OCI-LY7 (cell line): Measurements from ENCODE around the gene COL4A4. TPM values are rescaled to one million over a fixed set of nuclear protein-coding genes. Genes with fewer than 3 reads are reported as not detected.

Experiments
- BruUV-seq: library from RNA; stranded (reverse); fragments of 400-500 nt; replicated peaks from 2 replicates; lab custom pipeline; 2021; lab: Mats Ljungman, UMichigan
- CTCF ChIA-PET: fragments of 300-600 bp; sonication (Branson Sonifier 250); formaldehyde crosslinking; loops from one replicate; lab custom pipeline; 2022; ENCODE audit warnings: antibody characterized with exemption; ENCODE audit not compliant: unreplicated experiment; lab: Charles Lee
- POLR2A ChIA-PET: fragments of 300-600 bp; sonication (Branson Sonifier 250); formaldehyde crosslinking; loops from one replicate; lab custom pipeline; 2022; ENCODE audit warnings: antibody characterized with exemption; lab: Charles Lee
- DNase-seq: peaks from one replicate; pipeline ENCODE4 v3.0.0-alpha.2; 2015; ENCODE audit warnings: low spot score
- H2AFZ ChIP-seq: fragments of 200-600 bp; sonication (generic), shearing (Covaris generic); 2 replicates; pipeline ENCODE4 v1.6.1; 2014; ENCODE audit warnings: mild to moderate bottlenecking, antibody characterized with exemption, low read length, moderate library complexity
- H3K27ac ChIP-seq: fragments of 200-600 bp; sonication (generic); 2 replicates; pipeline ENCODE4 v1.5.1; 2014; ENCODE audit warnings: mixed run types, low read depth, mild to moderate bottlenecking, moderate library complexity, low read length, inconsistent platforms; ENCODE audit not compliant: poor library complexity, severe bottlenecking
- H3K36me3 ChIP-seq: fragments of 200-600 bp; sonication (generic); 2 replicates; pipeline ENCODE4 v1.6.1; 2014; ENCODE audit warnings: mild to moderate bottlenecking, antibody characterized with exemption, low read length, moderate library complexity, mixed read lengths; ENCODE audit not compliant: insufficient read depth
- H3K4me1 ChIP-seq: fragments of 200-600 bp; sonication (generic); 2 replicates; pipeline ENCODE4 v1.5.1; 2014; ENCODE audit warnings: mild to moderate bottlenecking, low read length; ENCODE audit not compliant: insufficient read depth, poor library complexity, severe bottlenecking
- H3K4me2 ChIP-seq: fragments of 200-600 bp; sonication (generic); 2 replicates; pipeline ENCODE4 v1.6.1; 2014; ENCODE audit warnings: mild to moderate bottlenecking, low read length
- H3K4me3 ChIP-seq: fragments of 200-600 bp; sonication (generic); 2 replicates; pipeline ENCODE4 v1.5.1; 2014; ENCODE audit warnings: mild to moderate bottlenecking, low read depth, low read length; ENCODE audit not compliant: poor library complexity, severe bottlenecking
- H3K79me2 ChIP-seq: fragments of 200-600 bp; sonication (generic); 2 replicates; pipeline ENCODE4 v1.6.1; 2016; ENCODE audit warnings: low read depth, mild to moderate bottlenecking, low read length, moderate library complexity, mixed read lengths; ENCODE audit not compliant: insufficient read depth
- H3K9me2 ChIP-seq: fragments of 200-600 bp; sonication (generic); 2 replicates; pipeline ENCODE4 v1.6.1; 2016; ENCODE audit warnings: mild to moderate bottlenecking, low read length, mixed read lengths; ENCODE audit not compliant: insufficient read depth
- H3K9me3 ChIP-seq: fragments of 200-600 bp; sonication (generic); 2 replicates; pipeline ENCODE4 v1.6.1; 2014; ENCODE audit warnings: mild to moderate bottlenecking, mixed run types, low read length, mixed read lengths
- H4K20me1 ChIP-seq: fragments of 200-600 bp; sonication (generic); 2 replicates; pipeline ENCODE4 v1.6.1; 2014; ENCODE audit warnings: mild to moderate bottlenecking, antibody characterized with exemption, low read length, moderate library complexity, mixed read lengths; ENCODE audit not compliant: insufficient read depth
- EZH2phosphoT487 ChIP-seq: fragments of 200-600 bp; sonication (generic); IDR thresholded peaks from 2 replicates; pipeline ENCODE4 v1.6.1; 2018; ENCODE audit warnings: low read depth, borderline replicate concordance, mild to moderate bottlenecking, mixed run types, antibody characterized with exemption, low read length, moderate library complexity, mixed read lengths
- intact Hi-C: fragments of 100-400 bp; cut with micrococcal nuclease; formaldehyde crosslinking; loops from one replicate; pipeline ENCODE4 v1.10.0; 2022; ENCODE audit not compliant: unreplicated experiment
- total RNA-seq, 2 experiments: library from RNA; depleted of rRNA in 1 of 2; stranded (reverse); fragments of >200 nt in 1 of 2; shearing (Covaris generic) in 1 of 2; gene quantifications; 2 replicates each; pipeline ENCODE4 v1.2.3, GENCODE V29; 2014 to 2022
- TF ChIP-seq, protein P1 (sequence below): fragments of 200-600 bp; sonication (generic); conservative IDR thresholded peaks from 2 replicates; pipeline ENCODE4 v1.5.1; 2014; ENCODE audit warnings: mild to moderate bottlenecking, antibody characterized with exemption, low read length, moderate library complexity, mixed read lengths

COL4A4 gene
- total RNA-seq, 2 experiments from 2014 or later = 0.16 to 7.0 TPM

DNA sequence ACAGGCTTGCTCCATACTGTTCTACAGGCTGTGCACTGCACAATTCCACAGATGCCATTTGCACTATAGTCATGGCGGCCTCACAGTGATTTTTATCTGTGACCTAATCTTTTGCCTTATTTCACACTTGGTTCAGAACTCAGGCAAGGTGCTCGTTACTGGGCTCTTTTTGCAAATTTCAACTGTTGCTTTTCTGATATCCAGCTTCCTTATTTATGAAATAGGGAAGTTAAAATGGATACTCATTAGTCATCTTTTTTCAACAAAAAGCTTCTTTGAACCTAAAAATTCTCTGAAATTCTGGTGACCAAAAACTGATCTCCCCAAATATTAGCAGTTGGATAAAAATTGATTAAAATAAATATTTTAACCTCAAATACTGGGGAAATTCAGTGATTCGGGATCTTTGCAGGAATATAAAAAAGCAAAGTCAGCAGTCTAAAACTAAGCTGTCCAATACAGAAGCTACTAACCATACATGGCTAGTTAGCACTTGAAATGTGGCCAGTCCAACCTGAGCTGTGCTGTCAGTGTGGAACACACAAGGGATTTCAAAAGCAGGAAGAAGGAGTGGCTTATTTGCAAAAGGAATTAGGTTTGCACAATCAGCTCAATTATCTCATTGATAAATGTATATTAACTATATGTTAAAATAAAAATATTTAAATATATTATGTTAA, 134.4 kb downstream of the COL4A4 start:
- intact Hi-C loops = loop anchor here (10.0 kb wide), 1 partner anchor 75 kb away; no protein-coding TSS in a partner anchor
- no peaks in the 10 kb centered on the region for H3K36me3 ChIP-seq
- CTCF ChIA-PET = no interaction called here

GRCh38 chr2:227025510-227025909, 138.5 kb downstream of the COL4A4 start:
- no peaks in the 10 kb centered on the region for H4K20me1 ChIP-seq
- ChIA-PET POLR2A (interaction anchor here (0.6 to 1.6 kb wide), 4 partner anchors 16 to 925 kb away, joined by 3 to 5 read pairs (median 4); no protein-coding TSS in a partner anchor), CTCF (no interaction called here)
- TF ChIP-seq EZH2phosphoT487 = no peak
- TF ChIP-seq, protein P1, sequence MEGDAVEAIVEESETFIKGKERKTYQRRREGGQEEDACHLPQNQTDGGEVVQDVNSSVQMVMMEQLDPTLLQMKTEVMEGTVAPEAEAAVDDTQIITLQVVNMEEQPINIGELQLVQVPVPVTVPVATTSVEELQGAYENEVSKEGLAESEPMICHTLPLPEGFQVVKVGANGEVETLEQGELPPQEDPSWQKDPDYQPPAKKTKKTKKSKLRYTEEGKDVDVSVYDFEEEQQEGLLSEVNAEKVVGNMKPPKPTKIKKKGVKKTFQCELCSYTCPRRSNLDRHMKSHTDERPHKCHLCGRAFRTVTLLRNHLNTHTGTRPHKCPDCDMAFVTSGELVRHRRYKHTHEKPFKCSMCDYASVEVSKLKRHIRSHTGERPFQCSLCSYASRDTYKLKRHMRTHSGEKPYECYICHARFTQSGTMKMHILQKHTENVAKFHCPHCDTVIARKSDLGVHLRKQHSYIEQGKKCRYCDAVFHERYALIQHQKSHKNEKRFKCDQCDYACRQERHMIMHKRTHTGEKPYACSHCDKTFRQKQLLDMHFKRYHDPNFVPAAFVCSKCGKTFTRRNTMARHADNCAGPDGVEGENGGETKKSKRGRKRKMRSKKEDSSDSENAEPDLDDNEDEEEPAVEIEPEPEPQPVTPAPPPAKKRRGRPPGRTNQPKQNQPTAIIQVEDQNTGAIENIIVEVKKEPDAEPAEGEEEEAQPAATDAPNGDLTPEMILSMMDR = no peak
- H3K4me2 ChIP-seq = no peak overlapping the region
- no peak for DNase-seq
- H3K4me1 ChIP-seq = no peaks in the 10 kb centered on the region
- intact Hi-C loops = no loop called here
- H3K4me3 ChIP-seq = no peak overlapping the region
- no peaks in the 10 kb centered on the region for H3K9me3 ChIP-seq
- no peaks in the 10 kb centered on the region for H3K79me2 ChIP-seq
- no peak overlapping the region for H2AFZ ChIP-seq
- BruUV-seq = no TSS peak
- H3K27ac ChIP-seq = no peak overlapping the region
- H3K36me3 ChIP-seq = no peaks in the 10 kb centered on the region
- no peaks in the 10 kb centered on the region for H3K9me2 ChIP-seq

More for the DNA sequence above, 134.4 kb downstream of the COL4A4 start:
- no peak for DNase-seq
- no peaks in the 10 kb centered on the region for H3K9me2 ChIP-seq
- TF ChIP-seq, protein P1 = no peak
- TF ChIP-seq EZH2phosphoT487 = no peak
- H3K9me3 ChIP-seq = no peaks in the 10 kb centered on the region
- no peak overlapping the region for H2AFZ ChIP-seq
- no peaks in the 10 kb centered on the region for H4K20me1 ChIP-seq
- BruUV-seq = no TSS peak
- H3K4me1 ChIP-seq = no peaks in the 10 kb centered on the region
- no peak overlapping the region for H3K4me2 ChIP-seq
- no peak overlapping the region for H3K4me3 ChIP-seq
- POLR2A ChIA-PET = interaction anchor here (0.7 to 0.9 kb wide), 3 partner anchors 8 to 61 kb away, joined by 3 read pairs; no protein-coding TSS in a partner anchor
- no peak overlapping the region for H3K27ac ChIP-seq
- H3K79me2 ChIP-seq = no peaks in the 10 kb centered on the region

DNA sequence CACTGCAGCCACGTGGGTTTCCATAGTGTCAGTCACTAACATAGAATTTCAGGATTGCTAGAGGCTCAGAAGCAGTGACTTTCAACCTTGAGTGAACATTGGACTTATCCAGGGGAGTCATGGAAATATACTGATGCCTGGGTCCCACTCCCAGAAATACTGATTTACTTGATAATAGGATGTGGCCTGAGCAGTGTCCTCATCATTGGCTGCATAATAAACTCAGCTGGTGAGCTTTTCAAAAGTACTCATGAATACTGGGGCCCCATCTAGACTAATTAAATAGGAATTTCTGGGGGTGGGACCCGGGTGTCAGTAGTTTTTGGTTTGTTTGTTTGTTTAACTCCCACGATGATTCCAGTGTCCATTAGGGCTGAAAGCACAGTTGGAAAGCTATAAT, 141.4 kb downstream of the COL4A4 start:
- Histone ChIP-seq H3K4me1 (no peaks in the 10 kb centered on the region), H3K4me3 (no peak overlapping the region), H2AFZ (no peak overlapping the region), H3K79me2 (no peaks in the 10 kb centered on the region), H3K4me2 (no peak overlapping the region), H3K9me2 (no peaks in the 10 kb centered on the region), H3K9me3 (no peaks in the 10 kb centered on the region), H3K36me3 (no peaks in the 10 kb centered on the region), H3K27ac (no peak overlapping the region), H4K20me1 (no peaks in the 10 kb centered on the region)
- CTCF ChIA-PET = no interaction called here
- no peak for DNase-seq
- no peak for TF ChIP-seq EZH2phosphoT487
- TF ChIP-seq, protein P1 = no peak
- no TSS peak for BruUV-seq
- intact Hi-C loops = no loop called here
- POLR2A ChIA-PET = interaction anchor here (1.6 kb wide), 1 partner anchor 11 kb away, joined by 5 read pairs; no protein-coding TSS in a partner anchor
